Activated T-cell treated with anti-CD3 and anti-CD28 coated beads for 48 hours (primary cell): Measurements from ENCODE around the gene PRR20G.
"Not testable (repeated sequence)": the region's sequence is repeated elsewhere in the genome, so short reads cannot be mapped to it uniquely, and the experiment has no call there.

Experiments
- DNase-seq: peaks from one replicate; pipeline ENCODE4 v3.0.0-alpha.2; 2020; ENCODE audit warnings: low read depth

The PRR20G gene

GRCh38 chr3:127287840-127288239 lies at the start of gene PRR20G:
Gene PRR20G, minus strand, starts transcription at chr3:127288046. Its CDS starts 681 bp downstream, at chr3:127287365.
- DNase-seq = no peak

GRCh38 chr3:127337001-127337400 lies 49.2 kb upstream of the PRR20G start:
- no peak for DNase-seq

GRCh38 chr3:127336101-127336500 lies 48.3 kb upstream of the PRR20G start:
- DNase-seq = no peak

GRCh38 chr3:127330385-127330784 lies 42.5 kb upstream of the PRR20G start:
- DNase-seq = no peak

GRCh38 chr3:127329631-127330285 lies 41.9 kb upstream of the PRR20G start:
- DNase-seq = no peak

- DNase-seq = no peak
These were observed 40.6 kb upstream of the PRR20G start for GRCh38 chr3:127328421-127328820.

- DNase-seq = no peak
These were observed 38.5 kb upstream of the PRR20G start for GRCh38 chr3:127326341-127326740.

- DNase-seq = no peak
These were observed 37.7 kb upstream of the PRR20G start for GRCh38 chr3:127325629-127325961.

GRCh38 chr3:127324913-127325628 lies 37.2 kb upstream of the PRR20G start:
- DNase-seq = no peak

- DNase-seq = no peak
These were observed 36.2 kb upstream of the PRR20G start for GRCh38 chr3:127324076-127324475.

GRCh38 chr3:127323581-127323980 lies 35.7 kb upstream of the PRR20G start:
- no peak for DNase-seq

- DNase-seq = no peak
These were observed 33.5 kb upstream of the PRR20G start for GRCh38 chr3:127321371-127321770.

- no peak for DNase-seq
These were observed 32.8 kb upstream of the PRR20G start for GRCh38 chr3:127320529-127321121.

- DNase-seq = no peak
These were observed 28.8 kb upstream of the PRR20G start for GRCh38 chr3:127316685-127317084.

GRCh38 chr3:127312818-127313217 lies 25.0 kb upstream of the PRR20G start:
- DNase-seq = no peak

- DNase-seq = not testable (repeated sequence)
These were observed 21.0 kb upstream of the PRR20G start for GRCh38 chr3:127308821-127309220.

GRCh38 chr3:127307916-127308315 lies 20.1 kb upstream of the PRR20G start:
- no peak for DNase-seq

- DNase-seq = no peak
These were observed 19.4 kb upstream of the PRR20G start for GRCh38 chr3:127307112-127307835.

GRCh38 chr3:127306361-127307111 lies 18.7 kb upstream of the PRR20G start:
- no peak for DNase-seq

- DNase-seq = no peak
These were observed 17.7 kb upstream of the PRR20G start for GRCh38 chr3:127305499-127306060.

- no peak for DNase-seq
These were observed 16.4 kb upstream of the PRR20G start for GRCh38 chr3:127304121-127304744.
